Fibroblast of lung (primary cell): ENCODE data around the gene TEKT3. TPM values are rescaled to one million over a fixed set of nuclear protein-coding genes. Genes with fewer than 3 reads are reported as not detected.

ENCODE experiments used
- DNase-seq, 2 donors: peaks; one replicate each; pipeline versions ENCODE4 v3.0.0 to v3.0.0-alpha.2; 2010; ENCODE audit warnings: low read depth in 2 of 2
- H2AFZ ChIP-seq: 2 replicates; pipeline ENCODE4 v1.5.1; 2012; ENCODE audit warnings: low read length, control low read depth, inconsistent platforms
- H3K27ac ChIP-seq: 2 replicates; pipeline ENCODE4 v1.5.1; 2011; ENCODE audit warnings: low read length, control low read depth; ENCODE audit not compliant: insufficient read depth
- H3K27me3 ChIP-seq: 2 replicates; pipeline ENCODE4 v1.5.1; 2011; ENCODE audit warnings: mild to moderate bottlenecking, low read length; ENCODE audit not compliant: control insufficient read depth, insufficient read depth
- H3K36me3 ChIP-seq: 2 replicates; pipeline ENCODE4 v1.5.1; 2011; ENCODE audit warnings: low read length; ENCODE audit not compliant: control insufficient read depth, insufficient read depth
- H3K4me1 ChIP-seq: 2 replicates; pipeline ENCODE4 v1.5.1; 2011; ENCODE audit warnings: low read length; ENCODE audit not compliant: control insufficient read depth, insufficient read depth; ENCODE audit errors: extremely low read depth
- H3K4me2 ChIP-seq: 2 replicates; pipeline ENCODE4 v1.5.1; 2011; ENCODE audit warnings: low read length, control low read depth; ENCODE audit not compliant: insufficient read depth; ENCODE audit errors: extremely low read depth
- H3K4me3 ChIP-seq, 4 experiments: fragments of 200-600 bp in 1 of 4; sonication (generic) in 1 of 4; replicated peaks in 1 of 4; 2 replicates each; pipeline ENCODE4 v1.5.1; 2011 to 2016; ENCODE audit warnings: low read length in 4 of 4, low read depth in 3 of 4, mild to moderate bottlenecking in 3 of 4, control low read depth in 2 of 4, inconsistent platforms in 1 of 4, mixed read lengths in 1 of 4; ENCODE audit not compliant: insufficient read depth in 1 of 4; ENCODE audit errors: control extremely low read depth in 1 of 4
- H3K79me2 ChIP-seq: 2 replicates; pipeline ENCODE4 v1.5.1; 2012; ENCODE audit warnings: mild to moderate bottlenecking, low read length, inconsistent platforms; ENCODE audit not compliant: control insufficient read depth, insufficient read depth
- H3K9ac ChIP-seq: 2 replicates; pipeline ENCODE4 v1.5.1; 2011; ENCODE audit warnings: mild to moderate bottlenecking, low read length, control low read depth; ENCODE audit not compliant: insufficient read depth
- H3K9me3 ChIP-seq: 2 replicates; pipeline ENCODE4 v1.5.1; 2012; ENCODE audit warnings: low read depth, low read length; ENCODE audit not compliant: control insufficient read depth, insufficient read depth
- H4K20me1 ChIP-seq: 2 replicates; pipeline ENCODE4 v1.5.1; 2011; ENCODE audit warnings: low read length; ENCODE audit not compliant: control insufficient read depth, insufficient read depth; ENCODE audit errors: extremely low read depth
- EZH2 ChIP-seq: IDR thresholded peaks from 2 replicates; pipeline ENCODE4 v1.5.1; 2012; ENCODE audit warnings: low read length, control low read depth, mild to moderate bottlenecking; ENCODE audit errors: missing control alignments
- polyA plus RNA-seq, 2 donors: library from polyadenylated mRNA; depleted of rRNA in 1 of 2; stranded (reverse) in 1 of 2; unstranded in 1 of 2; fragments of >200 nt; gene quantifications; 2 replicates each; pipeline ENCODE4 v1.2.1, GENCODE V29; 2011 to 2012; ENCODE audit warnings: missing spikeins in 1 of 2
- total RNA-seq: library from RNA; depleted of rRNA; stranded (reverse); fragments of >200 nt; gene quantifications from 2 replicates; pipeline ENCODE4 v1.2.1, GENCODE V29; 2014
- TF ChIP-seq, protein P1 (sequence below), 2 donors: IDR thresholded peaks in 1 of 2; conservative IDR thresholded peaks in 1 of 2; 1 replicate in 1 of 2; 2 replicates in 1 of 2; pipeline ENCODE4 v1.5.1; 2011 to 2012; ENCODE audit warnings: low read length in 2 of 2, control low read depth in 1 of 2, inconsistent platforms in 1 of 2, low read depth in 1 of 2, mild to moderate bottlenecking in 1 of 2

The TEKT3 gene
- total and polyA plus RNA-seq, 2 donors (not counting 1 experiment from before 2014, with no cell fraction given) = 0.33 to 0.52 TPM

DNA sequence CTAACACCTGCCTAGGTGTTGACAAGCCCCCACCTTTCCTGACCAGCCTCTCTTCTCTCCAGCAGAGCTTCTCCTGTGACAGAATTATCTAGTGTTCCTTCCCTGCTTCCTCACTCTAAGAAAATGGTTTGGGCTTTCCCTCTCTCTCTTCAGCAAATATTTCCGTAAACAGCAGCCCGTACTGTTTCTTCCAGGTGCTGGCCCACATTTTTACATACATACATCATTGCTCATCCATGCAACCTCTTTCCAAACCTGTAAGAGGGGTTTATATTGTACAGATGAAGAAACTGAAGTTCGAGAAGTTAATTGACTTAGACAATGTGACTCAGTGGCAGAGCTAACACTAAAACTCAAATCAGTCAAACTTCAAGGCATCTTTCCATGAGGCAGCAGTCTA, 569 bp upstream of the TEKT3 start:
- no peaks in the 10 kb centered on the region for H3K36me3 ChIP-seq
- no peak for DNase-seq
- H3K4me3 ChIP-seq = peak overlapping the region; percentile 21 to 58 (median 32)
- H3K9me3 ChIP-seq = no peaks in the 10 kb centered on the region
- peak overlapping the region; percentile 89 for H3K4me2 ChIP-seq
- no peaks in the 10 kb centered on the region for H3K4me1 ChIP-seq
- no peaks in the 10 kb centered on the region for H3K79me2 ChIP-seq
- no peaks in the 10 kb centered on the region for H4K20me1 ChIP-seq
- TF ChIP-seq, protein P1, sequence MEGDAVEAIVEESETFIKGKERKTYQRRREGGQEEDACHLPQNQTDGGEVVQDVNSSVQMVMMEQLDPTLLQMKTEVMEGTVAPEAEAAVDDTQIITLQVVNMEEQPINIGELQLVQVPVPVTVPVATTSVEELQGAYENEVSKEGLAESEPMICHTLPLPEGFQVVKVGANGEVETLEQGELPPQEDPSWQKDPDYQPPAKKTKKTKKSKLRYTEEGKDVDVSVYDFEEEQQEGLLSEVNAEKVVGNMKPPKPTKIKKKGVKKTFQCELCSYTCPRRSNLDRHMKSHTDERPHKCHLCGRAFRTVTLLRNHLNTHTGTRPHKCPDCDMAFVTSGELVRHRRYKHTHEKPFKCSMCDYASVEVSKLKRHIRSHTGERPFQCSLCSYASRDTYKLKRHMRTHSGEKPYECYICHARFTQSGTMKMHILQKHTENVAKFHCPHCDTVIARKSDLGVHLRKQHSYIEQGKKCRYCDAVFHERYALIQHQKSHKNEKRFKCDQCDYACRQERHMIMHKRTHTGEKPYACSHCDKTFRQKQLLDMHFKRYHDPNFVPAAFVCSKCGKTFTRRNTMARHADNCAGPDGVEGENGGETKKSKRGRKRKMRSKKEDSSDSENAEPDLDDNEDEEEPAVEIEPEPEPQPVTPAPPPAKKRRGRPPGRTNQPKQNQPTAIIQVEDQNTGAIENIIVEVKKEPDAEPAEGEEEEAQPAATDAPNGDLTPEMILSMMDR (conservative IDR thresholded peaks at IDR 0.05 in 1 of 2, IDR thresholded peaks at IDR 0.05 in 1 of 2; ENCODE audit: low read depth in 1 of 2, low read length in 2 of 2) = no peak
- TF ChIP-seq EZH2 = no peak
- no peak overlapping the region for H3K27ac ChIP-seq
- H3K27me3 ChIP-seq = peaks cover 19% of the 10 kb centered on the region
- H2AFZ ChIP-seq = peak overlapping the region; percentile 53
- H3K9ac ChIP-seq = no peak overlapping the region

- H3K4me1 ChIP-seq = no peaks in the 10 kb centered on the region
- peak overlapping the region; percentile 81 for H2AFZ ChIP-seq
- H3K4me3 ChIP-seq = peak overlapping the region; percentile 34 to 66 (median 52)
- H3K36me3 ChIP-seq = no peaks in the 10 kb centered on the region
- no peak overlapping the region for H3K27ac ChIP-seq
- peaks cover 19% of the 10 kb centered on the region for H3K27me3 ChIP-seq
- no peak overlapping the region for H3K9ac ChIP-seq
- TF ChIP-seq EZH2 = no peak
- TF ChIP-seq, protein P1 (conservative IDR thresholded peaks at IDR 0.05 in 1 of 2, IDR thresholded peaks at IDR 0.05 in 1 of 2; ENCODE audit: low read depth in 1 of 2, low read length in 2 of 2) = no peak
- no peaks in the 10 kb centered on the region for H3K79me2 ChIP-seq
- DNase-seq = no peak
- H3K4me2 ChIP-seq = peak overlapping the region; percentile 89
- H4K20me1 ChIP-seq = no peaks in the 10 kb centered on the region
- H3K9me3 ChIP-seq = no peaks in the 10 kb centered on the region
These were observed 431 bp downstream of the TEKT3 start for GRCh38 chr17:15340966-15341365.

DNA sequence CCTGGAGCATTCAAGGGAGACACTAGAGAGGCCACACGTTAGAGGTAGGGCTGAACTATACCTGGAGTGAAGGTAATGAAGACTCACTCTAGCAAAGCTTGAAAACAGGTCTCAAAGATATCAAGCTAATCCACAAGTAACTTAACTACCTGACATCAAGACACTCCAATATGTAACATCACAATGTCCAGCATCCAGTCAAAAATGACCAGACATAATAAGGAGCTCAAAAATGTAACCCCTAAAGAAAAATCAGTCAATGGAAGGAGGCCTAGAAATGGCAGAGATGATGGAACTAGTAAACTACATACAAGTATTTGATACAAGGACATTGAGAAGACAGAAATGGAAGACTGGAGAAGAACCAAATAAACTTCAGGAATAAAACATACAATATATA, 6.0 kb downstream of the TEKT3 start:
- H3K9ac ChIP-seq = no peak overlapping the region
- H3K9me3 ChIP-seq = no peaks in the 10 kb centered on the region
- H3K4me3 ChIP-seq = no peak overlapping the region
- no peak overlapping the region for H3K4me2 ChIP-seq
- H4K20me1 ChIP-seq = no peaks in the 10 kb centered on the region
- DNase-seq = no peak
- no peak overlapping the region for H3K27ac ChIP-seq
- no peaks in the 10 kb centered on the region for H3K36me3 ChIP-seq
- H2AFZ ChIP-seq = no peak overlapping the region
- no peaks in the 10 kb centered on the region for H3K27me3 ChIP-seq
- H3K4me1 ChIP-seq = no peaks in the 10 kb centered on the region
- H3K79me2 ChIP-seq = no peaks in the 10 kb centered on the region
- TF ChIP-seq, protein P1 (conservative IDR thresholded peaks at IDR 0.05 in 1 of 2, IDR thresholded peaks at IDR 0.05 in 1 of 2; ENCODE audit: low read depth in 1 of 2, low read length in 2 of 2) = no peak
- no peak for TF ChIP-seq EZH2
